OCI-LY7 (cell line): ENCODE measurements around the gene MED15.

Experiments used
- CTCF ChIP-seq: fragments of 200-600 bp; sonication (generic); conservative IDR thresholded peaks from 2 replicates; pipeline ENCODE4 v1.5.1; 2014; ENCODE audit warnings: mild to moderate bottlenecking, antibody characterized with exemption, low read length, moderate library complexity, mixed read lengths
- EZH2phosphoT487 ChIP-seq: fragments of 200-600 bp; sonication (generic); IDR thresholded peaks from 2 replicates; pipeline ENCODE4 v1.6.1; 2018; ENCODE audit warnings: low read depth, borderline replicate concordance, mild to moderate bottlenecking, mixed run types, antibody characterized with exemption, low read length, moderate library complexity, mixed read lengths

- TF ChIP-seq CTCF, result no peak
- no peak for TF ChIP-seq EZH2phosphoT487
Measured at GRCh38 chr22:20537325-20537756, 29.9 kb downstream of the MED15 start.
